Spleen (tissue), 7 donors: ENCODE data around the gene PTP4A2.

Source experiments
- POLR2A ChIP-seq, 3 donors: fragments of 450-650 bp; IDR thresholded peaks; one replicate each; pipeline ENCODE4 v1.5.1; 2017; ENCODE audit warnings: antibody characterized with exemption in 3 of 3, mild to moderate bottlenecking in 1 of 3
- POLR2AphosphoS5 ChIP-seq, 3 donors: sonication (generic); formaldehyde crosslinking; IDR thresholded peaks; one replicate each; pipeline ENCODE4 v1.5.1; 2017; ENCODE audit warnings: antibody characterized with exemption in 3 of 3
- TF ChIP-seq, protein P1 (sequence below), 11 experiments: fragments of 200-600 bp in 7 of 11; fragments of 450-650 bp in 4 of 11; sonication (generic) in 4 of 11; IDR thresholded peaks in 8 of 11; conservative IDR thresholded peaks in 3 of 11; 1 replicate in 7 of 11; 2 replicates in 4 of 11; pipeline versions ENCODE4 v1.4.0 to v1.8.0; 2016 to 2021; ENCODE audit warnings: antibody characterized with exemption in 11 of 11, inconsistent platforms in 4 of 11, mild to moderate bottlenecking in 1 of 11
- donor health status: DM: no; HTN: no; CAD: no; lungs with moderate emphysema.
- donor health status: DM: no; HTN: no; CAD: no.
- donor health status: DM: no; HTN: no; CAD: no.

DNA sequence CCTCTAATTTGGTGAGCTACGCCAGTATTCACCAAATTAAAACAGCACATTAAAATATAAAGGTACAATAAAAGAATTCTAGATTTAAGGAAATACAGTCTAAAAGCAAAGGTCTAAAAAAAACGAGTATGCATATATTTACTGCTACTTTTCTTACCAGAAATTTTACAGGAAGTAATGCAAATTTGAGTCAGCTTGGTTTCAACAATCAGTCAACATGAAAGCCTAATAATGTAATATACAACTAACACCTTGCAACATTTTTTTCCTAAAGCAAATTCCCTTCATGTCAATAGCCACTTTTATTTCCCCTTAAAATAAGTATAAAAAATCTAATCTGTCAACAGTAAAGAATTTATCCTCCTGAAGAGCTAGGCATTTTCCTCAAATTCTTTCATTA lies 11.9 kb downstream of the PTP4A2 start:
- TF ChIP-seq, protein P1, sequence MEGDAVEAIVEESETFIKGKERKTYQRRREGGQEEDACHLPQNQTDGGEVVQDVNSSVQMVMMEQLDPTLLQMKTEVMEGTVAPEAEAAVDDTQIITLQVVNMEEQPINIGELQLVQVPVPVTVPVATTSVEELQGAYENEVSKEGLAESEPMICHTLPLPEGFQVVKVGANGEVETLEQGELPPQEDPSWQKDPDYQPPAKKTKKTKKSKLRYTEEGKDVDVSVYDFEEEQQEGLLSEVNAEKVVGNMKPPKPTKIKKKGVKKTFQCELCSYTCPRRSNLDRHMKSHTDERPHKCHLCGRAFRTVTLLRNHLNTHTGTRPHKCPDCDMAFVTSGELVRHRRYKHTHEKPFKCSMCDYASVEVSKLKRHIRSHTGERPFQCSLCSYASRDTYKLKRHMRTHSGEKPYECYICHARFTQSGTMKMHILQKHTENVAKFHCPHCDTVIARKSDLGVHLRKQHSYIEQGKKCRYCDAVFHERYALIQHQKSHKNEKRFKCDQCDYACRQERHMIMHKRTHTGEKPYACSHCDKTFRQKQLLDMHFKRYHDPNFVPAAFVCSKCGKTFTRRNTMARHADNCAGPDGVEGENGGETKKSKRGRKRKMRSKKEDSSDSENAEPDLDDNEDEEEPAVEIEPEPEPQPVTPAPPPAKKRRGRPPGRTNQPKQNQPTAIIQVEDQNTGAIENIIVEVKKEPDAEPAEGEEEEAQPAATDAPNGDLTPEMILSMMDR (IDR thresholded peaks at IDR 0.05 in 8 of 11, conservative IDR thresholded peaks at IDR 0.05 in 3 of 11): no peak
- TF ChIP-seq POLR2AphosphoS5 (IDR thresholded peaks at IDR 0.05): no peak
- no peak for TF ChIP-seq POLR2A (IDR thresholded peaks at IDR 0.05)
